Measurements from ENCODE around the gene PNLIPRP2.

The PNLIPRP2 gene

GRCh38 chr10:116614796-116615195 is 6.0 kb upstream of the PNLIPRP2 start:
- Histone ChIP-seq H3K36me3 (replicated peaks) (no peaks in the 10 kb centered on the region), H3K27me3 (replicated peaks) (no peaks in the 10 kb centered on the region), H3K27ac (no peak overlapping the region), H3K4me3 (ENCODE audit: low read depth, low read length) (no peak overlapping the region)
- in situ Hi-C loops (cut with HindIII; ENCODE audit: low pct_ligation_motif_present, low sequenced_read_pairs), result no loop called here
- TF ChIP-seq CTCF (IDR thresholded peaks at IDR 0.05; ENCODE audit: low read depth, low read length, missing control alignments), result no peak
- DNase-seq, result no peak

- Histone ChIP-seq H3K27ac (no peak overlapping the region), H3K36me3 (replicated peaks) (no peaks in the 10 kb centered on the region), H3K27me3 (replicated peaks) (no peaks in the 10 kb centered on the region), H3K4me3 (ENCODE audit: low read depth, low read length) (no peak overlapping the region)
- no peak for TF ChIP-seq CTCF (IDR thresholded peaks at IDR 0.05; ENCODE audit: low read depth, low read length, missing control alignments)
- no peak for DNase-seq
- in situ Hi-C loops (cut with HindIII; ENCODE audit: low pct_ligation_motif_present, low sequenced_read_pairs), result no loop called here
Observed at GRCh38 chr10:116615199-116615776, 5.5 kb upstream of the PNLIPRP2 start.

GRCh38 chr10:116621476-116621875 is 723 bp downstream of the PNLIPRP2 start:
- no peak overlapping the region for H3K4me3 ChIP-seq (ENCODE audit: low read depth, low read length)
- no peak overlapping the region for H3K27ac ChIP-seq
- no peak for TF ChIP-seq CTCF (IDR thresholded peaks at IDR 0.05; ENCODE audit: low read depth, low read length, missing control alignments)
- no peaks in the 10 kb centered on the region for H3K27me3 ChIP-seq (replicated peaks)
- in situ Hi-C loops (cut with HindIII; ENCODE audit: low pct_ligation_motif_present, low sequenced_read_pairs), result no loop called here
- H3K36me3 ChIP-seq (replicated peaks), result no peaks in the 10 kb centered on the region
- no peak for DNase-seq

GRCh38 chr10:116621934-116622655 is 1.3 kb downstream of the PNLIPRP2 start:
- H3K27me3 ChIP-seq (replicated peaks), result no peaks in the 10 kb centered on the region

GRCh38 chr10:116625845-116626244 is 5.1 kb downstream of the PNLIPRP2 start:
- H3K4me3 ChIP-seq (ENCODE audit: low read depth, low read length), result no peak overlapping the region
- no peak for DNase-seq
- no peak for TF ChIP-seq CTCF (IDR thresholded peaks at IDR 0.05; ENCODE audit: low read depth, low read length, missing control alignments)
- H3K27ac ChIP-seq, result no peak overlapping the region
- H3K36me3 ChIP-seq (replicated peaks), result no peaks in the 10 kb centered on the region
- H3K27me3 ChIP-seq (replicated peaks), result no peaks in the 10 kb centered on the region
- in situ Hi-C loops (cut with HindIII; ENCODE audit: low pct_ligation_motif_present, low sequenced_read_pairs), result no loop called here

More at GRCh38 chr10:116621934-116622655, 1.3 kb downstream of the PNLIPRP2 start:
- no peak for DNase-seq
- in situ Hi-C loops (cut with HindIII; ENCODE audit: low pct_ligation_motif_present, low sequenced_read_pairs), result no loop called here
- TF ChIP-seq CTCF (IDR thresholded peaks at IDR 0.05; ENCODE audit: low read depth, low read length, missing control alignments), result no peak
- H3K27ac ChIP-seq, result no peak overlapping the region
- no peak overlapping the region for H3K4me3 ChIP-seq (ENCODE audit: low read depth, low read length)
- no peaks in the 10 kb centered on the region for H3K36me3 ChIP-seq (replicated peaks)
